WERI-Rb-1 (cell line): ENCODE results near the gene DHX57.

Experiments
- DNase-seq: peaks from one replicate; pipeline ENCODE4 v3.0.0-alpha.2; 2020
- H3K27ac ChIP-seq: fragments of 250-450 bp; sonication (Bioruptor Pico); 2 replicates; pipeline ENCODE4 v1.5.1; 2020; ENCODE audit warnings: mild to moderate bottlenecking, moderate library complexity
- H3K27me3 ChIP-seq: fragments of 250-450 bp; sonication (Bioruptor Pico); 2 replicates; pipeline ENCODE4 v1.5.1; 2021; ENCODE audit warnings: mild to moderate bottlenecking, low read depth, moderate library complexity; ENCODE audit not compliant: insufficient read depth, severe bottlenecking
- H3K36me3 ChIP-seq: fragments of 250-450 bp; sonication (Bioruptor Pico); 2 replicates; pipeline ENCODE4 v1.5.1; 2020; ENCODE audit warnings: mild to moderate bottlenecking, moderate library complexity
- H3K4me3 ChIP-seq: 2 replicates; pipeline ENCODE4 v1.5.1; 2011; ENCODE audit warnings: low read depth, mild to moderate bottlenecking, control low read depth, low read length
- H3K9me3 ChIP-seq: fragments of 250-450 bp; sonication (Bioruptor Pico); 2 replicates; pipeline ENCODE4 v1.5.1; 2021; ENCODE audit warnings: mild to moderate bottlenecking, moderate library complexity; ENCODE audit not compliant: severe bottlenecking
- CTCF ChIP-seq: IDR thresholded peaks from 2 replicates; pipeline ENCODE4 v1.5.1; 2011; ENCODE audit warnings: low read depth, mild to moderate bottlenecking, control low read depth, inconsistent platforms, low read length

Gene DHX57

GRCh38 chr2:38751596-38752410, 123.9 kb downstream of the DHX57 start:
- no peak for TF ChIP-seq CTCF
- Histone ChIP-seq H3K27ac (peak overlapping the region; percentile 99), H3K27me3 (no peaks in the 10 kb centered on the region), H3K36me3 (peaks cover 43% of the 10 kb centered on the region), H3K9me3 (no peaks in the 10 kb centered on the region), H3K4me3 (peak overlapping the region; percentile 92)
- DNase-seq, result peak; percentile 55

- peak within 1 kb of the TSS; percentile 99 for H3K27ac ChIP-seq
These were observed 124.7 kb downstream of the DHX57 start, which contains the start of gene SRSF7 for GRCh38 chr2:38750891-38751595. Gene SRSF7 (minus strand): TSS chr2:38751361. CDS start chr2:38751256, 105 bp downstream.

DNA sequence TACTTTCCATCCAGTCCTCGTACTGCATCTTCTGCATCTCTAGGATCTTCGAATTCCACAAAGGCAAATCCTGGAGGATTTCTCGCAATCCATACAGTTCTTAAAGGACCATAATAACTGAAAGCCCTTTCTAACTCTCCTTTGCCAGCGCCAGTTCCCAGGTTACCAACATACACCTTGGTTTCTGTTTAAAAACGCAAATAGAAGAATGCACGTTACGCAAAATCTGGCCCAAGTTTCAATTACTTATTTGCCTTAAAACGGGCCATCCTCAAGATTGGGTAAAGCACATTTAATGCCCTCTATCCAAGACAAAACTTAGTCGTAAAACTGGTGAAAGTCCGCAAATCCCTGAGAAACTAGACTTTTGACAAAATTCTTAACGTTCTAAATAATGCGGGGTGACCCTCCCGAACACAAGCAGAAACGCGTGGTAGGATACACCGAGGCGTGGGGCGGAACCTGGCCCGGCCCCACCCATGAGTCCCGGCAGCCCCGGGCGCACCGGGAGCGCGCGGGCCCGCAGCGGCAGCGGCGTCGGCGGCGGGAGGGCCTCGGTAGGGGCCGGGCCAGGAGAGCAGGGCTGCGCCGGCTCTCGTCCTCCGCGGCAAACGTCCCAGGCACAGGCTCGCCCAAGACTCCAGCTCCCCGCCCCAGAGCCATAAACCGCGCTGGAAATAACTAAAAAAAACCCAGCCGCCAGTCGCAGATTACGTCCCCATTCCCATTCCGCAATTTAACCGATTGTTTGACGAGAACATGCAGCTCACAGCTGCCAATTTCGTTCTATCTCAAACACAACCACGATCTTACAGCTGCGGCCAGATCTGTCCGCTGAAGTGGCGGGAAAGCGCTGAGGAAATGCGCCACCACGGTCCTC, 125.5 kb downstream of the DHX57 start:
- no peak for TF ChIP-seq CTCF
- H3K36me3 ChIP-seq, result peaks cover 59% of the 10 kb centered on the region
- H3K4me3 ChIP-seq, result peak overlapping the region; percentile 92
- H3K27me3 ChIP-seq, result no peaks in the 10 kb centered on the region
- H3K9me3 ChIP-seq, result no peaks in the 10 kb centered on the region
- DNase-seq, result peak; percentile 29
- H3K27ac ChIP-seq, result peak overlapping the region; percentile 99

More at GRCh38 chr2:38750891-38751595, 124.7 kb downstream of the DHX57 start, which contains the start of gene SRSF7:
- DNase-seq, result peak; percentile 100
- peaks cover 51% of the 10 kb centered on the region for H3K36me3 ChIP-seq
- no peak for TF ChIP-seq CTCF
- H3K4me3 ChIP-seq, result peak within 1 kb of the TSS; percentile 92
- H3K9me3 ChIP-seq, result no peaks in the 10 kb centered on the region
- no peaks in the 10 kb centered on the region for H3K27me3 ChIP-seq

GRCh38 chr2:38748943-38749804, 126.6 kb downstream of the DHX57 start:
- no peaks in the 10 kb centered on the region for H3K27me3 ChIP-seq
- peaks cover 69% of the 10 kb centered on the region for H3K36me3 ChIP-seq
- no peak for TF ChIP-seq CTCF
- no peaks in the 10 kb centered on the region for H3K9me3 ChIP-seq
- peak overlapping the region; percentile 92 for H3K4me3 ChIP-seq
- H3K27ac ChIP-seq, result no peak overlapping the region; the same call in 1 of the 2 replicates
- DNase-seq, result no peak

DNA sequence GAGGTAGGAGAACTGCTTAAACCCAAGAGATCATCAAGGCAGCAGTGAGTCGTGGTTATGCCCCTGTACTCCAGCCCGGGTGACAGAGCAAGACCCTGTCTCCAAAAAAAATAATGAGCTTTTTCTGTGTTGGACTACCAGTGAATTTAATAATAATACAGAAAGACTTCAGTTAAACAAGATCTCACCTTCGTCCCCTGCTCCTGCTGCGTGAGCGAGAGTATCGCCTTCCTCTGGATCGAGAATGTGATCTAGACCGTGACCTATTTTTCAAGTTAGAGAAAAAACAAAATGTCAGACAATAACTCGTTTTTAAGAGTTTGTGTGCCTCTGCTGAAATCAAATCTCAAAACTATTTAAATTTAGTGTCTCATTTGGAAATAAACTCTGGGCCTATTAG, 127.3 kb downstream of the DHX57 start:
- Histone ChIP-seq H3K27ac (no peak overlapping the region), H3K4me3 (no peak overlapping the region), H3K36me3 (peaks cover 77% of the 10 kb centered on the region), H3K9me3 (no peaks in the 10 kb centered on the region), H3K27me3 (no peaks in the 10 kb centered on the region)
- DNase-seq, result no peak
- no peak for TF ChIP-seq CTCF
